ENCODE data around the gene CEP164. TPM values are rescaled to one million over a fixed set of nuclear protein-coding genes. Genes with fewer than 3 reads are reported as not detected.

CEP164 gene
- total and polyA plus RNA-seq, 9 of the 15 experiments (the other 6 are each of a cell fraction or from before 2014, with no cell fraction given), result 2.1 to 16.5 (median 10.4) TPM

DNA sequence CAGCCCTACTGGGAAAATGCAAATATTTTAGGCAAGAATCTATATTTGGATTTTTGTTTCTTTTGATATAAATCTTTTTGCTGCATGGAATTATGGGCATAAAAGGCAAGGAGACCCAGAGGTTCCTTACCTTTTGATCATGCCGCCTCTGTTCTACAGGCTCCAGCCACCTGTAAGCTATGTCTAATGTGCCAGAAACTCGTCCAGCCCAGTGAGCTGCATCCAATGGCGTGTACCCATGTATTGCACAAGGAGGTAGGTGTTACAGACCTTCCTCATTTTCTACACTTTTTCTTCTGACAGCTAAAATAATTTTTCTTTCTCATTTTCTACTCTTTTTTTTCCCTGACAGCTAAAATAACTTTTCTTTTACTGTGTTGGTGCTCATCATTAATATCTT lies 44.7 kb upstream of the CEP164 start:
- Histone ChIP-seq H3K27ac (ENCODE audit: extremely low read depth, low read depth, low read length) (no peak overlapping the region), H3K4me2 (ENCODE audit: insufficient read depth, low read length) (no peak overlapping the region), H3K36me3 (ENCODE audit: control insufficient read depth, insufficient read depth, low read length) (peaks cover 59% of the 10 kb centered on the region), H3K9ac (ENCODE audit: insufficient read depth in 1 of 2, low read depth in 2 of 2, low read length in 2 of 2) (no peak overlapping the region), H3K9me1 (ENCODE audit: control insufficient read depth, insufficient read depth, low read length) (no peaks in the 10 kb centered on the region), H3K9me3 (replicated peaks; ENCODE audit: control insufficient read depth, insufficient read depth, low read depth, low read length) (no peaks in the 10 kb centered on the region), H3K27me3 (ENCODE audit: control insufficient read depth in 2 of 2, insufficient read depth in 2 of 2, low read length in 2 of 2) (no peaks in the 10 kb centered on the region), H3K79me2 (ENCODE audit: control insufficient read depth, insufficient read depth, low read length) (no peaks in the 10 kb centered on the region), H3K4me1 (replicated peaks in 1 of 2; ENCODE audit: control insufficient read depth in 2 of 2, insufficient read depth in 2 of 2, low read length in 2 of 2) (peaks cover 0 to 5% of the 10 kb centered on the region in 2 experiments; a peak in 3 of 5 replicates), H3K4me3 (no peak overlapping the region), H2AFZ (ENCODE audit: low read depth, low read length) (no peak overlapping the region), H4K20me1 (replicated peaks; ENCODE audit: control insufficient read depth, insufficient read depth, low read length) (peaks cover 3% of the 10 kb centered on the region; the same call in 1 of the 2 replicates)
- intact Hi-C loops (cut with micrococcal nuclease), result no loop called here
- WGBS (ENCODE audit: insufficient coverage, low coverage, missing lambda C conversion rate), result 77% methylated on average over 3 of the region's 3 CpGs
- ATAC-seq (no peak), DNase-seq (ENCODE audit: extremely low read depth in 1 of 4, low spot score in 3 of 4) (no peak), FAIRE-seq (no peak)
- no TSS peak for BruUV-seq (replicated peaks)
- in situ Hi-C loops (cut with MboI), result no loop called here
- ChIA-PET POLR2A (interaction anchor here (1.4 kb wide), 1 partner anchor 19 kb away, joined by 4 read pairs; no protein-coding TSS in a partner anchor), CTCF (ENCODE audit: low intra/inter-chr PET ratio) (interaction anchor here (0.7 kb wide), 1 partner anchor 138 kb away, joined by 3 read pairs; no protein-coding TSS in a partner anchor)
- TF ChIP-seq SRSF3 (IDR thresholded peaks at IDR 0.05; ENCODE audit: insufficient read depth, low read length) (no peak), ZC3H11A (IDR thresholded peaks at IDR 0.05; ENCODE audit: low read depth, low read length) (no peak), HEY1 (CRISPR knock-in tag; IDR thresholded peaks at IDR 0.05; ENCODE audit: borderline replicate concordance) (no peak), STAG1 (CRISPR knock-in tag; IDR thresholded peaks at IDR 0.05; ENCODE audit: borderline replicate concordance) (no peak), SMAD3 (CRISPR knock-in tag; conservative IDR thresholded peaks at IDR 0.05) (no peak), MEIS2 (IDR thresholded peaks at IDR 0.05; ENCODE audit: partially characterized antibody) (no peak), GABPB2 (CRISPR knock-in tag; conservative IDR thresholded peaks at IDR 0.05) (no peak)
- TF ChIP-seq, protein P1, sequence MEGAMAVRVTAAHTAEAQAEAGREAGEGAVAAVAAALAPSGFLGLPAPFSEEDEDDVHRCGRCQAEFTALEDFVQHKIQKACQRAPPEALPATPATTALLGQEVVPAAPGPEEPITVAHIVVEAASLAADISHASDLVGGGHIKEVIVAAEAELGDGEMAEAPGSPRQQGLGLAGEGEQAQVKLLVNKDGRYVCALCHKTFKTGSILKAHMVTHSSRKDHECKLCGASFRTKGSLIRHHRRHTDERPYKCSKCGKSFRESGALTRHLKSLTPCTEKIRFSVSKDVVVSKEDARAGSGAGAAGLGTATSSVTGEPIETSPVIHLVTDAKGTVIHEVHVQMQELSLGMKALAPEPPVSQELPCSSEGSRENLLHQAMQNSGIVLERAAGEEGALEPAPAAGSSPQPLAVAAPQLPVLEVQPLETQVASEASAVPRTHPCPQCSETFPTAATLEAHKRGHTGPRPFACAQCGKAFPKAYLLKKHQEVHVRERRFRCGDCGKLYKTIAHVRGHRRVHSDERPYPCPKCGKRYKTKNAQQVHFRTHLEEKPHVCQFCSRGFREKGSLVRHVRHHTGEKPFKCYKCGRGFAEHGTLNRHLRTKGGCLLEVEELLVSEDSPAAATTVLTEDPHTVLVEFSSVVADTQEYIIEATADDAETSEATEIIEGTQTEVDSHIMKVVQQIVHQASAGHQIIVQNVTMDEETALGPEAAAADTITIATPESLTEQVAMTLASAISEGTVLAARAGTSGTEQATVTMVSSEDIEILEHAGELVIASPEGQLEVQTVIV (CRISPR knock-in tag; IDR thresholded peaks at IDR 0.05; ENCODE audit: borderline replicate concordance), result no peak
- TF ChIP-seq, protein P2, sequence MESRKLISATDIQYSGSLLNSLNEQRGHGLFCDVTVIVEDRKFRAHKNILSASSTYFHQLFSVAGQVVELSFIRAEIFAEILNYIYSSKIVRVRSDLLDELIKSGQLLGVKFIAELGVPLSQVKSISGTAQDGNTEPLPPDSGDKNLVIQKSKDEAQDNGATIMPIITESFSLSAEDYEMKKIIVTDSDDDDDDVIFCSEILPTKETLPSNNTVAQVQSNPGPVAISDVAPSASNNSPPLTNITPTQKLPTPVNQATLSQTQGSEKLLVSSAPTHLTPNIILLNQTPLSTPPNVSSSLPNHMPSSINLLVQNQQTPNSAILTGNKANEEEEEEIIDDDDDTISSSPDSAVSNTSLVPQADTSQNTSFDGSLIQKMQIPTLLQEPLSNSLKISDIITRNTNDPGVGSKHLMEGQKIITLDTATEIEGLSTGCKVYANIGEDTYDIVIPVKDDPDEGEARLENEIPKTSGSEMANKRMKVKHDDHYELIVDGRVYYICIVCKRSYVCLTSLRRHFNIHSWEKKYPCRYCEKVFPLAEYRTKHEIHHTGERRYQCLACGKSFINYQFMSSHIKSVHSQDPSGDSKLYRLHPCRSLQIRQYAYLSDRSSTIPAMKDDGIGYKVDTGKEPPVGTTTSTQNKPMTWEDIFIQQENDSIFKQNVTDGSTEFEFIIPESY (CRISPR knock-in tag; IDR thresholded peaks at IDR 0.05), result no peak
- TF ChIP-seq, protein P3, sequence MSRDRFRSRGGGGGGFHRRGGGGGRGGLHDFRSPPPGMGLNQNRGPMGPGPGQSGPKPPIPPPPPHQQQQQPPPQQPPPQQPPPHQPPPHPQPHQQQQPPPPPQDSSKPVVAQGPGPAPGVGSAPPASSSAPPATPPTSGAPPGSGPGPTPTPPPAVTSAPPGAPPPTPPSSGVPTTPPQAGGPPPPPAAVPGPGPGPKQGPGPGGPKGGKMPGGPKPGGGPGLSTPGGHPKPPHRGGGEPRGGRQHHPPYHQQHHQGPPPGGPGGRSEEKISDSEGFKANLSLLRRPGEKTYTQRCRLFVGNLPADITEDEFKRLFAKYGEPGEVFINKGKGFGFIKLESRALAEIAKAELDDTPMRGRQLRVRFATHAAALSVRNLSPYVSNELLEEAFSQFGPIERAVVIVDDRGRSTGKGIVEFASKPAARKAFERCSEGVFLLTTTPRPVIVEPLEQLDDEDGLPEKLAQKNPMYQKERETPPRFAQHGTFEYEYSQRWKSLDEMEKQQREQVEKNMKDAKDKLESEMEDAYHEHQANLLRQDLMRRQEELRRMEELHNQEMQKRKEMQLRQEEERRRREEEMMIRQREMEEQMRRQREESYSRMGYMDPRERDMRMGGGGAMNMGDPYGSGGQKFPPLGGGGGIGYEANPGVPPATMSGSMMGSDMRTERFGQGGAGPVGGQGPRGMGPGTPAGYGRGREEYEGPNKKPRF (IDR thresholded peaks at IDR 0.05; ENCODE audit: low read depth, low read length), result no peak
- TF ChIP-seq, protein P4, sequence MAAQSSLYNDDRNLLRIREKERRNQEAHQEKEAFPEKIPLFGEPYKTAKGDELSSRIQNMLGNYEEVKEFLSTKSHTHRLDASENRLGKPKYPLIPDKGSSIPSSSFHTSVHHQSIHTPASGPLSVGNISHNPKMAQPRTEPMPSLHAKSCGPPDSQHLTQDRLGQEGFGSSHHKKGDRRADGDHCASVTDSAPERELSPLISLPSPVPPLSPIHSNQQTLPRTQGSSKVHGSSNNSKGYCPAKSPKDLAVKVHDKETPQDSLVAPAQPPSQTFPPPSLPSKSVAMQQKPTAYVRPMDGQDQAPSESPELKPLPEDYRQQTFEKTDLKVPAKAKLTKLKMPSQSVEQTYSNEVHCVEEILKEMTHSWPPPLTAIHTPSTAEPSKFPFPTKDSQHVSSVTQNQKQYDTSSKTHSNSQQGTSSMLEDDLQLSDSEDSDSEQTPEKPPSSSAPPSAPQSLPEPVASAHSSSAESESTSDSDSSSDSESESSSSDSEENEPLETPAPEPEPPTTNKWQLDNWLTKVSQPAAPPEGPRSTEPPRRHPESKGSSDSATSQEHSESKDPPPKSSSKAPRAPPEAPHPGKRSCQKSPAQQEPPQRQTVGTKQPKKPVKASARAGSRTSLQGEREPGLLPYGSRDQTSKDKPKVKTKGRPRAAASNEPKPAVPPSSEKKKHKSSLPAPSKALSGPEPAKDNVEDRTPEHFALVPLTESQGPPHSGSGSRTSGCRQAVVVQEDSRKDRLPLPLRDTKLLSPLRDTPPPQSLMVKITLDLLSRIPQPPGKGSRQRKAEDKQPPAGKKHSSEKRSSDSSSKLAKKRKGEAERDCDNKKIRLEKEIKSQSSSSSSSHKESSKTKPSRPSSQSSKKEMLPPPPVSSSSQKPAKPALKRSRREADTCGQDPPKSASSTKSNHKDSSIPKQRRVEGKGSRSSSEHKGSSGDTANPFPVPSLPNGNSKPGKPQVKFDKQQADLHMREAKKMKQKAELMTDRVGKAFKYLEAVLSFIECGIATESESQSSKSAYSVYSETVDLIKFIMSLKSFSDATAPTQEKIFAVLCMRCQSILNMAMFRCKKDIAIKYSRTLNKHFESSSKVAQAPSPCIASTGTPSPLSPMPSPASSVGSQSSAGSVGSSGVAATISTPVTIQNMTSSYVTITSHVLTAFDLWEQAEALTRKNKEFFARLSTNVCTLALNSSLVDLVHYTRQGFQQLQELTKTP (IDR thresholded peaks at IDR 0.05; ENCODE audit: low read depth in 1 of 2, partially characterized antibody in 2 of 2), result no peak
